Midbrain (tissue), 1 donor: ENCODE results near the gene ILKAP.

Experiments used
- DNase-seq: peaks from one replicate; lab custom pipeline; 2025; lab: John Stamatoyannopoulos, UW

ILKAP gene

DNA sequence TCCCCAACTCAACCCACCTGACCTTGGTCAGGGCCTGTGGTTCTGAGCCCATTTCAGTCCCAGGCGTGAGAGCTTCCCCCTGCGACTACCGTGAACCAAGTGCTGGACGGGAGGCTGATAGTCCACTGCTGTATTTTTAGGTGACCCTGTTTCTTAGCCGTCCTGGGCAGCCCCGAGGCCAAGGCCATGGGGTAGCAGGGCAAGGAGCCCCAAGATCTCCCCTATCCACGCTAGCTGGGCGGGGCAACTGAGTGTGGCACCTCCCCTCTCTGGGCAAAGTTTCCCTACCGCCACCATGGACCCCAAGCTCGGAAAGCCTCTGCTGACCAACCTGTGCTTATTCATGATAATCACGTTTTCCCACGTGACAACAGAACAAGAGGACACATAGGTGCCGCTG, 65.6 kb downstream of the ILKAP start:
- DNase-seq, result no peak

DNA sequence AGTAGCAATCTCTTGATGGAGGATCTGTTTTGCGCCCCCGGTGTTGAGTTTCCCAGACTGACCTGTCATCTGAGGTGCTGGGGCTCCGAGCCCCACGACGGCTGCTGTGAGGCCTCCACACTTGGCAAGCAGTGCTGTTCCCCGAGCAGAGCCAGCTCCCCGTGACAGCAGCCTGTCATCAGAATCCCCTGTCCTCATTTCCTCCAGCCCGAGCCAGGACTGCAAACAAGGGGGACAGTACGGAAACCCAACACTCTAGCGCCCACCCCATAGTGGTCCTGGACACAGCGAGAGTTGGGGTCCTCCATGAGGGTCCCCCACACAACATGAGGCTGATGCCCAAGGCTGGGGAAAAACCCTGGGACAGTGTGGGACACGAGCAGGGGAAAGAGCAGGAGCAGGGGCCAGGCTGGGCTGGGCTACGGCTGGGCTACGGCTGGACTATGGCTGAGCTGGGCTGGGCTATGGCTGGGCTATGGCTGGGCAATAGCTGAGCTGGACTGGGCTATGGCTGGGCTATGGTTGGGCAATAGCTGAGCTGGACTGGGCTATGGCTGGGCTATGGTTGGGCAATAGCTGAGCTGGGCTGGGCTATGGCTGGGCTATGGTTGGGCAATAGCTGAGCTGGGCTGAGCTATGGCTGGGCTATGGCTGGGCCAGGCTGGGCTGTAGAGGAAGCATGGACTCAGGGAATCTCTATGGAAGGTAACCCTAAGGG, 66.5 kb downstream of the ILKAP start:
- DNase-seq, result no peak

DNA sequence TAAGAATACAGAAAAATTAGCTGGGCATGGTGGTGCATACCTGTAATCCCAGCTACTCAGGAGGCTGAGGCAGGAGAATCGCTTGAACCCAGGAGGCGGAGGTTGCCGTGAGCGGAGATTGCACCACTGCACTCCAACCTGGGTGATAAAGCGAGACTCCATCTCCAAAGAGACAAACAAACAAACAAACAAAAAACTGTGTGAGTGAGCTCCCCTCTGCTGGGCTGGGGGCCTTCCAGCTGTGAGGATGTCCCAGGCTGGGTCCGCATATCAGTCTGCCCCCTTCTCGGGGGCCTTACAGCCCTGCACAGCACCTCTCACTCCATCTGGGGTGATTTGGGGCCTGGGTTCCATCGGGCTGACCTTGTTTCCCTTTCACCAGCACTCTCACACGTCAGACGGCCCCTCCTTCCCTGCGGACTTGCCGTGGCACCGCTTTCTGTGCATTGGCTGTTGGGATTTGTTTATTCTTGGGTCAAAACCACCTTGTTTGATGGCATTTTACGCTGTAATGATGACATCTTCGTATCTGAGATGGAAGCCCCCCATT, 67.8 kb downstream of the ILKAP start:
- DNase-seq, result no peak

DNA sequence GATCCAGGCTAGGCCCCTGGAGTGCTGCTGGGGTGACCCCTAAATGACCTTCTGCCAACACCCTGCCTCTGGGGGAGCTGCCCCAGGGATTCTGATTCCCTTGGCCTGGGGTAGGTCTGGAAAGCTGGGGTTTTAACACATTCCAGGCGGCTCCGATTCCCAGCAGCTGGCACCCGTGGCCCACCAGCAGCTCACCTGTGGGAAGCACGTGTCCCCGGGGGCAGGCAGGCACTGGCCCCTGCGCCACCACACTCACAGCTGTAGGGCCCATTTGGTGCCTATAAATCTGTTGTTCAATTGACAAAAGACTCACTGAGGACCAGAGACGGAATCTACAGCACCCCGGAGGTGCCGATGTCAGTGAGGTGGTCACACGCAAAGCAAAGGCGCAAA, 69.1 kb downstream of the ILKAP start:
- no peak for DNase-seq

DNA sequence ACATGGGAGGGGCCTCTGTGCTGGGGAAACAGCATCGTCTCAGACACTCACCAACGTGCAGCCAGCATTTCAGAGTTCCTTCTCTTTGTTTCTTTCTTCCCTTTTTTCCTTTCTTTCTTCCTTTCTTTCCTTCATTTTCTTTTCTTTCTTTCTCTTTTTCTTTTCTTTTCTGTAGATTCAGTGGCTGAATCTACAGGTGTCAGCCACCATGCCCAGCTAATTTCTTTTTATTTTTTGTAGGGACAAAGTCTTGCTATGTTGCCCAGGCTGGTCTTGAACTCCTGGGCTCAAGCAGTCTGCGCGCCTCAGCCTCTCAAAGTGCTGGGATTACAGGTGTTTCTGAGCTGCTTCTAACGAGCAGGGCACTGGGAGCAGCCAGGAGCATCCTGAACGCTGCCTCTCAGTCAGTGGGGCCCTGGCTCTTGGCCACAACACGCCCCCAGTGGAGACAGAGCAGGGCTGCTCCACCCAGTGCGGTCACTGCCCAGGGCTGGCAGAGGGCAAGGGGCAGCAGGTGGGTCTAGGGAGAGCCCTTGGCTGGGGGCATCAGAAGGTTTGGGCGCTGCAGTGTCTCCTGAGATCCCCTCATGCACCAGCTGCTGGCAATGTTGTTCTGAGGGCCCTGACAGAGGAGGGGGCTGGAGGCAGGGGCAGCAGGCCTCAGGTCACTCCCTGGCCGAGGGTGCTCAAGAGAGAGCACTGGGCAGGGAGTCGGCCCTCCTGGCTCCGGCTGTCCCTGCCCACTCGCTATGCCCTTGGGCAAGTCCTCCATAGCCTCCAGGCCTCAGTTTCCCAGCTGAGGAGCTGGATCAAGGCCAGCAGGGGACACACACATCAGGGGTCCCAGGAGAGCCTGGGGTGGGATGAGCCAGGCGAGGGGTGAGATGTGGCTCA, 69.7 kb downstream of the ILKAP start:
- no peak for DNase-seq

DNA sequence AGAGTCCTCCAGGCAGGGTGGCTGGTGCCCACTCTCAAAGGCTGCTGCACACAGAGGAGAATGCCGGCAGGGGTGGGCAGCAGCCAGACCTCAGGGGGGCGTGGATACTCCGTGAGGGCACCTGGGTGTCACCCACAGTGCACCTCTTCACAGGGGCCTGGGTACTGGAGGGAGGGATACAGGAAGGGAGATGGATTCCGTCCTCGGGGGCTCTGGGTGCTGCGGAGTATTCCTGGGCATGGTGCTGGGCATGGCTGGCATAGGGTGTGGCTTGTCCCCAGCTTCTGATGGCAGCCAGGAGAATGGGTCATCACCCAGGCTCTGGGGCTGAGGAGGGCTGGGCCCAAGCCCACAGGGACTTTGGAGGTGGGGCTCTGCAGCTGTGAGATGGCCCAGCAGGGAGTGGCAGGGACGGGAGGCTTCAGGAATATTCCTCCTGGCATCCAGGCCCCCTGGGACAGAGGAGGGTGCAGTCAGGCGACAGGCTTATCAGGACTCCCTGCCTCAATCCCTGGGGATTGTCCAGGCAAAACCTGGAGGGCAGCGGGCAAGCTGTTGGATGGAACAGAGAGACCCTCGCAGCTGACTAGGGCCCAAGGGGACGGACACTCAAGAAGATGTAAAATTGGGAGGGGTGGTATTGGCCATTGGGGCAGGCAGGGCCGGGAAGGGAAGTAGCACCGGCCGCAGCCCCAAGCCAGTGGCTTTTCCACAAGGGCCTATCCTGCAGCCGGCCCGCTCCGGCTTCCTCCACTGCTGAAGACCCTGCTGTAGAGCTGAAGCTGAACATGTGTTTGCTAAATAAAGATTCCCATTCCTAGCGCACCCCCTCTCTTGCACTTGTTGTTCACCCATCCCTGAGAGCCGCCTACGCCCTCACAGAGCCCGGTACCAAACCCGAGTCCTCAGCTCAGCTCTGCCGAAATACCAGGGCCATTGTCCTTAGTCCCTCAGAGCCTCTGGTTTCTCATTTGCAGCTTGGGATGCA, 70.7 kb downstream of the ILKAP start:
- no peak for DNase-seq

DNA sequence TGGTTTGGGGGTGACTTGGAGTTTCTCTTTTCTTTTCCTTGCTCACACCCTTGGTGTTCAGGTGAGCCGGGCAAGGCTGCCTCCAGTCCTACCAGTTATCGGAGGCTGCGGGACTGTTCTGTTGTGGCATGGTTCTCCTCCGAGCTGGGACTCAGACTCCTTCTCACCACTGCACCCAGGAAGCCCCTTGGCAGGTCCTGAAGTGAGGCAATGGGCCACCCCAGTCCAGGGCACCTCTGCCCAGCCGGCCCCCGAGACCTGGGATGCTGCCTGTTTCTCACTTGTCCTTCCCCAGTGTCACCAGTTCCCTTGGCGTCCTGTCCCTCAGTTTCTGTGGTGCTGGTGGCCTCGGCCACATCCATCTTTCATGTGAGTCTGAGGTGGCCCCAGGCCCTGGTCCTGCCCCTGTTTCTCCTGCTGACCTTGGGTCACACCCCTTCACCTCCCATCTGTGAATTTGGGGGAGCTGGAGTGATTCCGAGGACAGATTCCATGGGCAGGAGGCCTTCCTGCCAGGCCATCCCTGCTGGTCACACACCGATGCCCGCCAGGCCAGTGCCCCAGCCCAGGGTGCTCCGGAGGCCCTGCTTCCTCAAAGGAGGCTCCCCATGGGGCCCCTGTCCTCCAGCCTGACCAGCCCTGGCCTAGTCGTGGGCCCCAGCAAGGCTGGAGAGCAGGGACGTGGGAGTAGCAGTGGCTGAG, 71.6 kb downstream of the ILKAP start:
- DNase-seq, result no peak

DNA sequence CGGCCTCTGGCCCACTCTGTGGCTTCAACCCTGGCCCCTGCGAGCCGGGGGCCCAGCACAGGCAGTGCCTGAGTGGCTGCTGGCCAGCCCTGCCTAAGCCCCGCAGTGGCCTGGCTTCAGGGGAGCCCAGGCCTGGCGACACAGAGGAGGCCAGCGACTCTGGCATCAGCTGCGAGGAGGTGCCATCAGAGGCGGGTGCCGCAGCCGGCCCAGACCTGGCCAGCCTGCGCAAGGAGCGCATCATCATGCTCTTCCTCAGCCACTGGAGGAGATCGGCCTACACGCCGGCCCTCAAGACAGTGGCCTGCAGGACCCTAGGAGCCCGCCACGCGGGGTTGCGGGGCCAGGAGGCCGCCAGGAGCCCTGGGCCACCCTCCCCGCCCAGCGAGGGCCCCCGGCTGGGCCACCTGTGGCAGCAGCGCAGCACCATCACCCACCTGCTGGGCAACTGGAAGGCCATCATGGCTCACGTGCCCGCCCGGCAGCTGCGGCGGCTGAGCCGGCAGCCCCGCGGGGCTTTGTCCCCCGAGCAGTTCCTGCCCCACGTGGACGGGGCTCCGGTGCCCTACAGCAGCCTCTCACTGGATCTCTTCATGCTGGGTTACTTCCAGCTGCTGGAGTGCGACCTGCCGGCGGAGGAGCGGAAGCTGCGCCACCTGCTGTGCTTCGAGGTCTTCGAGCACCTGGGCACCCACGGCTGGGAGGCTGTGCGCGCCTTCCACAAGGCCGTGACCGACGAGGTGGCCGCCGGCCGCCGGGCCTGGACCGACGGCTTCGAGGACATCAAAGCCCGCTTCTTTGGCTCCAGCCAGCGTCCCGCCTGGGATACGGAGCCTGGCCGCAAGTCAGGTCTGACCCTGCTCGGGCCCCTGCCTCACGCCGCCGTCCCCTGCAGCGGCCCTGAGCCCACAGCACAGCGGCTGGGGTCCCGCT, 72.5 kb downstream of the ILKAP start:
- no peak for DNase-seq

DNA sequence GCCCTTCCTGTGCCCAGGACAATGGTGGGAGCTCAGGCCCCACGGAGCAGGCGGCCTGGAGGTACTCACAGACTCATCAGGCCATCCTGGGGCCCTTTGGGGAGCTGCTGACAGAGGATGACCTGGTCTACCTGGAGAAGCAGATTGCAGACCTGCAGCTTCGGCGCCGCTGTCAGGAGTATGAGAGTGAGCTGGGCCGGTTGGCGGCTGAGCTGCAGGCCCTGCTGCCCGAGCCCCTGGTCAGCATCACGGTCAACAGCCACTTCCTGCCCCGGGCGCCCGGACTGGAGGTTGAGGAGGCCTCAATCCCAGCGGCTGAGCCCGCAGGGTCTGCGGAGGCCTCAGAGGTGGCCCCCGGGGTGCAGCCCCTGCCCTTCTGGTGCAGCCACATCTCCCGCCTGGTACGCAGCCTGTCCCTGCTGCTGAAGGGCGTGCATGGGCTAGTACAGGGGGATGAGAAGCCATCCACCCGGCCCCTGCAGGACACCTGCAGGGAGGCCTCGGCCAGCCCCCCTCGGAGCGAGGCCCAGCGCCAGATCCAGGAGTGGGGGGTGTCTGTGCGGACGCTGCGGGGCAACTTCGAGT, 73.3 kb downstream of the ILKAP start:
- no peak for DNase-seq

DNA sequence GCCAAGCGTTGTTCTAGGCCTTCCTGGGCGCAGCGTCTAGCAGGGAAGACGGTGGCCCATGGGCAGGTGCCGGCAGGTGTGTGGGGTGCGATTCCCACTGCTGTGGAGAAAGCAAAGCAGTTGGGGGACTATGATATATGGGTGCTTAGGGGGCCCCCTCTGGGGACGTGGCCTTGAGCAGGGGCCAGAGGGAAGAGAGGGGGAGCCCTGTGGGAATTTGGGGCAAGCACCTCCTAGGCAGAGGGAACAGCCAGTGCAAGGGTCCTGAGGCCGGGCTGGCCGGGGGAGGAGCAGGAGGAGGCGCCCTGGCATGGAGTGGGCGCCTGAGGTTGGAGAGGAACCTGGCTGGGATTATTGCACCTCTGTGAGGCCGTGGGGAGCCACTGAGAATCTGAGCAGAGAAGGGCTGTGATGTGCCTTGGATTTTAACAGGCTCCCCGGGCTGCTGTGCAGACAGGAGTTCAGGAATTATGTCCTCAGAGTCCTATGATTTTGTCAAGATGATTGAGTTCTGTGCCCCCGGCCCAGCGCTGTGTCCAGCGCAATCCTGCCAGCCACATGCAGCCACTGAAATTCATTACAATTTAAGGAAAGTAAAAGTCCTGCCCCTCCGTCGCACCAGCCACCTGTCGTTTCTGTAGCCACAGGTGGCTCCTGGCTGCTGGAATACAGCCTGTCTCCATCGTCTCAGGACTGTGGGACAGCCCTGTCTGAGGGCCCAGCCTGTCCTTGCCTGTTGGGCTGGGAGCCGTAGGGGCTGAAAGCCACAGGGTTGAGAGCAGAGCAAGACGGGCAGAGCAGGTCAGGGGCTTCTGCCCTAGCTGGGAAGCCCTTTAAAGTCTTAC, 74.1 kb downstream of the ILKAP start:
- DNase-seq, result no peak

DNA sequence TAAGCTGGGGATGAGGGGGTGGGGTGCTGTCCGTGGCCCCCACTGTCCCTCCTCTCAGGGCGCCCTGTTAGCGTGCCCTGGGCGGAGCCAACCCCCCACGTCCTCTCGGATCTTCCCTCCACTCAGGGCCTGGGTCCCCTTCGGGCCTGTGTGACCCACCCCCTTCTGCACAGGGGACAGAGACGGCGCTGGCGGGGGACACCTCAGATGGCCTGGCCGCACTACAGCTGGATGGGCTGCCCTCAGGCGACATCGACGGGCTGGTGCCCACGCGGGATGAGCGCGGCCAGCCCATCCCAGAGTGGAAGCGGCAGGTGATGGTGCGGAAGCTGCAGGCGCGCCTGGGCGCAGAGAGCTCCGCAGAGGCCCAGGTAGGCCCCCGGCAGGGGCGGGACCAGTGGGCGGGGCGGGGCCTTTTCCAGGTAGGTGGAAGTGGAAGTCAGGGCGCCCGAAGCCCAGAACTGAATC, 74.9 kb downstream of the ILKAP start:
- DNase-seq, result no peak

DNA sequence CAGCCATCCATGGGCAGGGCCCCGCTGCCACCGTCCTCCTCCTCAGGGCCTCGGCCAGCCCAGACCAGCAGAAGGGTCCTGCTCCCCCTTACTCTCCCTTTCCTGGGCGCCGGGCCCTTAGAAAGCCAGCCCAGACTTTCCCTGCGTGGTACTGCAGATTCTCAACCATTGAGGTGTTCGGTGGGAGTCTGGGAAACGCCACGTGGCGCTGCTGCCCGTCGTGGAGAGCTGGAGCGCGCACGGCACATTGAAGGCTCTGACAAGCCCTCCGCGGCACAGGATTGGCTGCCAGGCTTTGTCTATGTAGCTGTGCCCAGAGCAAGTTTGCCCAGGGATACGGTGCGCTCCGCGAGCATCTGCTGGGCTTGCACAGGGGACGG, 75.4 kb downstream of the ILKAP start:
- DNase-seq, result no peak

DNA sequence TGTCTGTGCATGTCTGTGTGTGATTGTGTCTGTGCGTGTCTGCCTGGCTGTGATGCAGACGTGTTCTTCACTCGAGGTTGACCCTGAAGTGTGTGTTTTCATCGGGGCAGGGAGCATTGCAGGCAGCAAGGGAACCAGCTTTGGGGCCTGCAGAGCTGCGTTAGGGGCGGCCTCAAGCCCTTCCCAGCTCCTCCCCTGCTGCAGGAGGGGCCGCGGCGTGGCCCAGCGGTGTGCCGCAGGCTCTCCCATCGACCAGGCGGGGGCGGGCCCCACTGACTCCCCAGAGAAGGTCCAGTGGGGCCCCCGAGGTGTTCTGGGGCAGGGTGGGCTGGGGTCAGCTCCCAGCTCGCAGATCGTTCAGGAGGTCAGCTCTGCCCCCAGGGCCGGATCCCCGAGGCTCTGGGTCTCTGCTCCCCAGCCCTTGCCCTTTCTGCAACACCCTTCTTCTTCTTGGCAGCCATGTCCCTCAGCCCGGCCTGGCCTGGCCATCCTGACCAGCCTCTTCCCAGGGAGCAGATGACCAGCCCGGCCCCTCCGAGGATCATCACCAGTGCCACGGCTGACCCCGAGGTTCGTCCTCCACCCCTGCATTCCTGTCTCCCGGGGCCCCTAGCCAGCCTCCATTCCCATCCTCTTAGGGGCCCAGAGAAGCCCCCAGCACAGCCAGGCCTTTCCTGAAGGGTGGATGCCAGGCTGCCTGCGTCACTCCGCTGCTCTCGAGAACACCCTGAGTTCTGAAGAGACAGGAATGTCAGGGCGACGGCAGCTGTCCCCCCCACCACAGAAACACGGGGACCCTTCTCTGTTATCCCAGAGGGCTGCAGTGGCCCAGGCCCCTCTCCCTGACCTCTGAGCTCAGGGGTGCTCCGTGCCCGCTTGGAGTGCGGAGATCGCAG, 76.1 kb downstream of the ILKAP start:
- DNase-seq, result no peak

DNA sequence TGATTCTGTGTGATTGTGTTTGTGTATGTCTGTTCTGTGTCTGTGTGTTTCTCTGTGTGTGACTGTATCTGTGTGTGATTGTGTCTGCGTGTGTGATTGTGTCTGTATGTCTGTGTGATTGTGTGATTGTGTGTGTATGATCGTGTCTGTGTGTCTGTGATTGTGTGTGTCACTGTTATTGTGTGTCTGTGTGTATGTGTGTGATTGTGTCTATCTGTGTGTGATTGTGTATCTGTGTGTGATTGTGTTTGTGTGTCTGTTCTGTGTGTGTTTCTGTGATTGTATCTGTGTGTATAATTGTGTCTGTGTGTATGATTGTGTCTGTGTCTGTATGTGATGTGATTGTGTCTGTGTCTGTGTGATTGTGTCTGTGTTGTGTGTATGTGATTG, 76.7 kb downstream of the ILKAP start:
- DNase-seq, result no peak

DNA sequence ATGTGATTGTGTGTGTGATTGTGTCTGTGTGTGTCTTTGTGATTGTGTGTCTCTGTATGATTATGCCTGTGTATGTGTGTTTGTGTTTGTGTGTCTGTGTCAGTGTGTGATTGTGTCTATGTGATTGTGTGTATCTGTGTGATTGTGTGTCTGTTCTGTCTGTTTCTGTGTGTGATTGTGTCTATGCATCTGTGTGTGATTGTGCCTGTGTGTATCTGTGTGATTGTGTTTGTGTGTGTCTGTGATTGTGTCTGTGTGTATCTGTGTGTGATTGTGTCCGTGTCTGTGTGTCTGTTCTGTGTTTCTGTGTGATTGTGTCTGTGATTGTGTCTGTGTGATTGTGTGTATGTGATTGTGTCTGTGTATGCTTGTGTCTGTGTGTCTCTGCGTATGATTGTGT, 77.2 kb downstream of the ILKAP start:
- DNase-seq, result no peak

DNA sequence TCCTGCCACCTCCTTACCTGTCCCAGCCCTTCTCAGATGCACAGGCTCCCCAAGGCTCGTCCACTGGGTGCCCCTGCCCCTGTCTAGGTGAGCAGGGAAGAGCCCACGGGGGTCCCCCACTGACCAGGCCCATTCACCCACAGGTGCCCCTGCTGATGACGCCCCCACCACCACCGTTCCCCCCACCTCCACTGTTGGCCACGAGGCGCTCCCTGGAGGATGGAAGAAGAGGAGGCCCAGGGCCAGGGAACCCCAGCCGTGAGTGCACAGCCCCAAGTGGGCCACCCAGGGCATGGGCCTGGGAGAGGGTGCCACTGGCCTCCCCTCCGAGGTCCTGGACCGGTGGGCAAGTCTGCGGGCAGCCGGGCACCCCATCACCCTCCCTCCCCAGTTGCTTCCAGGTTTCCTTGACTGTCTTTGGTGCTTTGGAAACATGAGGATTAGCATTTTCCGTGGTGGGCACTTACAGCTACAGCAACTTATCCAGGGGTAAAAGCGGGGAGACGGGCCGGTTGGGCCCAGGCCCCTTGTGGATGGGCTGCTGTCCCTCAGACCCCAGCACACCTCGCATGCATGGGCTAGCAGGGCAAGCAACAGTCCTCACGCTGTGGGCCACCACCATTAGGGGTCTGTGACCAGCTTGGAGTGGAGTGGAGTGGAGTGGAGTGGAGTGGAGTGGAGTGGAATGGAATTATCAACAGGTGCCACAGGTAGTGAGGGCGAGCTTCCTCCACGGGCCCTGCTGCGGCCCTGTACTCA, 78.2 kb downstream of the ILKAP start:
- no peak for DNase-seq
